GM19351 (cell line): ENCODE data around the gene GRM8.
"Not testable (repeated sequence)": the region's sequence is repeated elsewhere in the genome, so short reads cannot be mapped to it uniquely, and the experiment has no call there.

Experiments
- ATAC-seq: cut with Tn5 transposase; IDR thresholded peaks from one replicate; pipeline ENCODE4 v1.9.1; 2021; ENCODE audit warnings: mild to moderate bottlenecking, moderate library complexity; ENCODE audit not compliant: unreplicated experiment

Gene GRM8

GRCh38 chr7:126839624-126840023 lies 413.1 kb downstream of the GRM8 start:
- ATAC-seq: no peak

GRCh38 chr7:126838194-126838593 lies 414.5 kb downstream of the GRM8 start:
- ATAC-seq: no peak

DNA sequence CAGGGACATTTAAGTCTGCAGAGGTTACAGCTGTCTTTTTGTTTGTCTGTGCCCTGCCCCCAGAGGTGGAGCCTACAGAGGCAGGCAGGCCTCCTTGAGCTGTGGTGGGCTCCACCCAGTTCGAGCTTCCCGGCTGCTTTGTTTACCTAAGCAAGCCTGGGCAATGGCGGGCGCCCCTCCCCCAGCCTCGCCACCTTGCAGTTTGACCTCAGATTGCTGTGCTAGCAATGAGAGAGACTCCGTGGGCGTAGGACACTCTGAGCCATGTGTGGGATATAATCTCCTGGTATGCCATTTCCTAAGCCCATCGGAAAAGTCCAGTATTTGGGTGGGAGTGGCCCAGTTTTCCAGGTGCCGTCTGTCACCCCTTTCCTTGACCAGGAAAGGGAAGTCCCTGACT lies 421.5 kb downstream of the GRM8 start:
- not testable (repeated sequence) for ATAC-seq

DNA sequence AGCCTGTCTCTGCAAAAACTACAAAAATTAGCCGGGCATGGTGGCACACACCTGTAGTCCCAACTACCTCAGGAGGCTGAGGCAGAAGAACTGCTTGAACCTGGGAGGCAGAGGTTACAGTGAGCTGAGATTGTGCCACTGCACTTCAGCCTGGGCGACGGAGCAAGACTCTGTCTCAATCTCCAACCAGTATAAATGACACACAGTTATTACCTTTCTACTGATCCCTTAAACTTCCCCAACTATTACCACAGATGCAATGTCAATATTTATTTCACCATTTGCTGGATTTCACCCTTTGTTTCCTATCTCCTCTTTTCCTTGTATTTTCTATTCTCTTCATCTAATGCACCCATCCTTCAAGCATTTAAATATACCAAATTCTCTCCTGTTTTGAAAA lies 431.8 kb downstream of the GRM8 start:
- no peak for ATAC-seq

DNA sequence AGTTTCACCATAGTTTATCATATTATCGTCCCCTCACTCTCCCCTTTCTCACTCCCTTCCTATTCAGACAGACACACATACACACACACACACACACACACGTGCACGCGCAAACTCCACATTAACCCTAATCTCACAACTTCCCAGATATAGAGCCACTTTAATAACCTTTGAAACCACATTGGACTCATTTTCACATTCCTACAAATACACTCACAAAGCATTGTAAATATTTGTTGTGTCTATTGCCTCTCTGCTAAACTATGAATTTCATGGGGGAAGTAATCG lies 433.6 kb downstream of the GRM8 start:
- no peak for ATAC-seq

GRCh38 chr7:126818393-126819196 lies 434.1 kb downstream of the GRM8 start:
- ATAC-seq: no peak

- ATAC-seq: no peak
These were observed 443.6 kb downstream of the GRM8 start for GRCh38 chr7:126809188-126809587.

DNA sequence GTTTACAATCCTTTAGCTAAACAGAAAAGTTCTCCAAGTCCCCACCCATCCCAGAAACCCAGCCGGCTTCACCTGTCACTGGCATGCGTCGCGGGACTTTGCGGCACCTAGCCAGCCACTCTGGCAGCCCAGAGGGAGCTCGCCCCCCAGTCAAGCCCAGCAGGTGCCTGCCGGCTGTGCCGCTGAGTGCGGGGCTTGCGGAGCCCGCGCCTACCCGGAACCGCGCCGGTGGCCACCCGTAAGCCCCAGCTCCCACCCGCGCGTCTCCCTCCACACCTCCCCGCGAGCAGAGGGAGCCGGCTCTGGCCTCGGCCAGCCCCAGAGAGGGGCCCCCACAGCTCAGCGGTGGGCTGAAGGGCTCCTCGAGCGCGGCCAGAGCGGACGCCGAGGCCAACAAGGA lies 446.1 kb downstream of the GRM8 start:
- no peak for ATAC-seq

GRCh38 chr7:126805351-126805750 lies 447.4 kb downstream of the GRM8 start:
- no peak for ATAC-seq

GRCh38 chr7:126804604-126805003 lies 448.1 kb downstream of the GRM8 start:
- ATAC-seq: no peak

DNA sequence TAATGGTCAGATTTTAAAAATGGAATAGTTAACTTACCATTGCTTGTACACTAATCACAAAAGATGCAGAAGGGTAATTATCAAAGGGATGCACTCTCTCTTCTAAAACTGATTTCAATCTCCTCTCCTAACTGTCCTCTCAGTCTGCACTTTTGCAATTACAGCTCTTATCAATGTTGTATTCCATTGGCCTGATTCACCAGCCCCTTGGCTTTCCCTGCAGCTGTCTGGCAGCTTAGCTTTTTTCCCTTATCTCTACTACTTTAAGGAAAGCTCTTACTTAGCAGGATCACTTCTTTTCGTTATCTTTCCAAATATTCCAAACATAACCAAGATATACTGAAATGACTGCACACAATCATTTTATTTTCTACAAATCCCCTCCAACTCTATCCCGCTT lies 448.8 kb downstream of the GRM8 start:
- ATAC-seq: no peak

GRCh38 chr7:126803060-126803665 lies 449.6 kb downstream of the GRM8 start:
- ATAC-seq: peak; percentile 95

DNA sequence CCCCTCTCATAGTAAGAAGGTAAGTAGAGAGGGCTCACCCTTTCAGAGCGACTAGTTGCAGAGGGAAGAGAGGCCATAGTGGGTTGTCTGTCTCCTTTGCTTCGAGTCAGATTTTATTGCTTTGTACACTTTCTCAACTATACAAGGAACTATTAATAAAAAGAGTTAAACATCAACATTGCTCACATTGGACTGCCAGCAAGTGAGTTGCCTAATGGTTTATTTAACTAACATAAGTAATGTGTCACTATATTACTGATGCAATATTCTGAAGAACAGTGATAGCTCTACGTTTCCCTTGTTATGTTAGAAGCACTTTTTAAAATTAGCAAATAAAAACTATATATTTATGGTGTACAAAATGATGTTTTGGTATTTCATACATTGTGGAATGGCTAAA lies 451.0 kb downstream of the GRM8 start:
- no peak for ATAC-seq

DNA sequence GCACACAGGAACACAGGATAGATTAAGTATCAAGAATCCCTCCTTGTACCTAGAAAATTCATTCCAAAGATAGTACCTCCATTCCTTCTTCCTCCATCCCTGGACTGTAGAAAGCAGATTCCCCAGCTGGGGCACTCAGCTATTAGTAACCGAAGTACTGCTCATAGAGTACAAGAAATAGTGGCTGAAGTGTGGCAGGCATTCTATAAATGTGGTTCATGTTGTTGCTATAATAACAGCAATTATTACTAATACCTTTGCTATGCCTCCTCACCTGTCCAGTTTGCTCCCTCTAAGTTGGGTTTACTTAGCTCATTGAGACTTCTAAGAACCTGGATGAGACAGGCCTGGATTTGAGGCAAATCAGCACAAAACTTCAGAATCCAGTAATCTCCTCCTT lies 453.2 kb downstream of the GRM8 start:
- ATAC-seq: no peak

GRCh38 chr7:126792521-126792920 lies 460.2 kb downstream of the GRM8 start:
- no peak for ATAC-seq

DNA sequence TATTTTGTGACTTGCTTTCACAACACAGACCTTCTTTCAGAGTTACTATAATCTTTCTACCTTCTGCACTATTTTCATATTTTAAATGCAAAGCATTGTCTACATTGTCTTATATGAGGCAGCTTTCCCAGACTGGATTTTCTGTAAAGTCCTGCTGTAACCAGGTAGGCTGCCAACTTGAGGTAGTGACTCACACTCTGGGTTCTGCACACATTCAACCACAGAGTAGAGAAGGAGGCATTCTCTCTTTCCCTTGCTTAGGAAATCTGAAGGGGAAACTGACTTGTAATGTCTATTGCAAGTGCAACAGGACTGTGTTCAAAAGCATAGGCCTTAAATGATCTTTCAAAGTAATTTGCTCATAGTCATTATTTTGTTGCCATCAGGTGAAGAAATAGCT lies 461.4 kb downstream of the GRM8 start:
- no peak for ATAC-seq

DNA sequence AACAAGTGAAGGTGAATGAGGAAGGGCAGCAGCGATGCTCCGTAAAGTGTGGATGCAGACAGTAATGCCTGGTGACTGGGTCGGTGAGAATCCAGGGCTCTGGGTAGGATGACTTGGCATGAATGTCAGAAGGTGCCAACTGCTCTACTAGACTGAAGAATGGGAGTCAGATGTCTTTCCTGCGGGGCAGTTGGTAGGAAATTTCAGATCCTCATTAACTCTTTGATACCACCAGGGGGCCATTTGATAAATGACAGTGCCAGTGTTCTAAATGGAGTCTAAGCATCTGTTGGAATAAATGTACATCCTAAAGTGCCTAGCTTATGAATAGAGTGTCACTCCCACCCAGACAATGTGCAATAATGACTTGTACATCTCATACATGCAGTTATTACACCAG lies 462.0 kb downstream of the GRM8 start:
- ATAC-seq: no peak

GRCh38 chr7:126783613-126784012 lies 469.1 kb downstream of the GRM8 start:
- ATAC-seq: no peak

GRCh38 chr7:126780993-126781392 lies 471.7 kb downstream of the GRM8 start:
- peak; percentile 89 for ATAC-seq

DNA sequence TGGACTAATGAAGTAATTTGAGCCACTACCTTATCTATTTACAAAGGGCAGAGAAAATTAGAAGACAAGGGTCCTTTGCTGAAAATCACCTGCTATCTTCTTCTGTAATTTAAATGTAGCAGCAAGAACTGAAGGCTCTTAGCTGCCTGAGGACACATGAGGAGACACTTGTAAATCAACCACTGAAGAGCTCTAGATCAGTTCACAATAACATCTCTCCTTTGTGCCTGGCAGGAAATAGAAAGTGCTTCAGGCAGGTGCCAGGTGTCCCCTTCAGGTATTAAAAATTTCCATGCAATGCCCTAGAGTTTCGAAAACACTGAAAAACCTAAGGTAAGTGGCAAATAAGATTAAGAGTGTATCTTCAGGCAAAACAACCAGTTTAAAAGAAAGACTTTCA lies 474.6 kb downstream of the GRM8 start:
- no peak for ATAC-seq

GRCh38 chr7:126776498-126776897 lies 476.2 kb downstream of the GRM8 start:
- no peak for ATAC-seq

DNA sequence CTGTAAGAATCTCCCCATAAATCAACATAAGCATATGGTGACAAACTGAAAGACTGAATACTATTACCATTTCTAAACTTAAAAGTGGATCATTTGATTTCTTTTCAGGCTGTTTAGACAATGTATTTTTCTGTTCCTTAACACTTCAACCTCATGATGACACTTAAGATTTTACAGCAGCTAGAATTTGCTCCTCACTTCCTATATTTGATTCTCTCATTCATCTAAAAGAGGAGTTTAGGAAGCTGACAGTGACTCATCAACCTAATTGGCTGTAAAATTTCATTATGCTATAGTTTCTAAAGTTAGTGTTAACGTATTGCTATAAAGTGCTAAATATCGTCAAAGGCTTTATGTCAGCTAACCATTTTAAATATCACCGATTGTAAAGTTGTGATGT lies 478.7 kb downstream of the GRM8 start:
- no peak for ATAC-seq

GRCh38 chr7:126768836-126769235 lies 483.9 kb downstream of the GRM8 start:
- no peak for ATAC-seq
